HG02973 (cell line): ENCODE results near the gene TSSC4.

Source experiments
- ATAC-seq: cut with Tn5 transposase; IDR thresholded peaks from one replicate; pipeline ENCODE4 v1.9.1; 2021; ENCODE audit warnings: moderate library complexity; ENCODE audit not compliant: unreplicated experiment

TSSC4 gene

DNA sequence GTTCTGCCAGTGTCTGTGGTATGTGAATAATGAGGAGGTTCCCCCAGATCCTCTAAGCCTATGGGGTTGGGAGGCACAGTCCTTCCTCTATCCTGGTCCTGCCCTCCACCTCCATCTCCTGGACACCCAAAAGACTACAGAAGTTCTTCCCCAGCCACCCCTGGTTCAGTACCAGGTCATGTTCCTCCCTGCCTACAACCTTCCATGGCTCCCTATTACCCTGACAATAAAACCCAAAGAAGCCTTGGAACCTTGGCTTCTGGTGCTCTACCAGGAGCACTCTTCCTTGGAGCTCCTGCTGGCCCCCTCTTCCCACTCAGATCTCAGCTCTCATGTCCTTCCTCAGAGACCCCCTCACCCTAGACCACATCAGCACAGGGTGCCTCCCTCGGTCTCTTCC, 30.8 kb downstream of the TSSC4 start:
- ATAC-seq = no peak

GRCh38 chr11:2432171-2432621, 31.6 kb downstream of the TSSC4 start:
- no peak for ATAC-seq

DNA sequence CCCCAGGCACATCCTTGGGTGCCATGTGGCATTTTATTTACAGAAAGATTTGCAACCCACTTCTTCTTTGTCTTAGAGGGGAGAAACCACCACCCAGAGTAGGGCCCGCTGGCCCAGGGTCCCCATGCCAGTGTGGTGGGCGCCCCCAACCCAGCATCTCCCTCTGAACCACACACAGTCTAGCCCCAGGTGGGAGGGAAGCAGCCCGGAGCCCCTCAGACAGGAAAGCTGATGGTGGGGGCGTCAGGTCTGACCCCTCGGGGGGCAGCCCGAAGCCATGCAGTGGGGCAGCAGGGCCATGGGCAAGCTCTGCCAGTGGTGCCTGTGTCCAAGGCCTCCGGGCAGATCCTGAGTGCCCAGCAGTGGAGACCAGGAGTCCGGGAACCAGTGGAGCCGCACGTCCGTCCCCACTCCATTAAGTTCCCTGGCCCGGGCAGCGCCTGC, 32.1 kb downstream of the TSSC4 start:
- no peak for ATAC-seq

DNA sequence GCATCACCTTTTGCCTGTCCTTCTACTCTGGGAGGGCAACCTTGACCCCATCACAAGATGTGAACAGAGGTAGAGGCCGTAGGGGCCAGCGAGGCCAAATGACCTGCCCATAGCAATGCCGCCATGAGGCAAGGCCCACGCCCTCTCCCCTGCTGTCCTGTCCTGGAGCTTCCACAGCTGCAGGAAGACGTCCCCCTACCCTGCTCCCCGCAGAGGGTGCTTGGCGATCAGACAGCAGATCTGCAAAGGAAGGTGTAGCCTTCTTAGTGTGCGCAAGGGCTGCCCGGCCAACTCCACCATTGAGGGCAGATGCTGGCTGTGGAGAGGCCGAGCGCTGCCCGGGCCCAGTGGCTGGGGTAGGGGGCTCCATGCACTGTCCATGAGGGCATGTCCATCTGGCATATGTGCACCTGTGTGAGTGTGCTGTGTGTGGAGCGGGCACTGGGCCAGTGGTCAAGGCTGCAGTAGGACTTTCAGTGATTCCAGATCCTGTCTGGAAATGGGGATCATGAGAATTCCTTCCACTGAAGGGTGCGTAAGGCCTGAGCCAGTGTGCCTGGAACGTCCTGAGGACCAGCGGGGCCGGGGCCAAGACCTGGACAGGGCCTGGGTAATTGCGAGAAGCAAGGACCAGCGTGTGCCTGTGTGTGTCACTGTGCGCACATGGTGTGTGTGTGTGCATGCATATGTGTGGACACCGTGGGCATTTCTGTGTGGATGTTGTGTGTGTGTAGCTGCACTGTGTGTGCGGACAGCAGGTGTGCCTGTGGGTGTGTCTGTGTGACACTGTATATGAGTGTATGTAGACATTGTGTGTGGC, 32.8 kb downstream of the TSSC4 start:
- no peak for ATAC-seq

- ATAC-seq = no peak
Measured at GRCh38 chr11:2434008-2434407, 33.5 kb downstream of the TSSC4 start.

DNA sequence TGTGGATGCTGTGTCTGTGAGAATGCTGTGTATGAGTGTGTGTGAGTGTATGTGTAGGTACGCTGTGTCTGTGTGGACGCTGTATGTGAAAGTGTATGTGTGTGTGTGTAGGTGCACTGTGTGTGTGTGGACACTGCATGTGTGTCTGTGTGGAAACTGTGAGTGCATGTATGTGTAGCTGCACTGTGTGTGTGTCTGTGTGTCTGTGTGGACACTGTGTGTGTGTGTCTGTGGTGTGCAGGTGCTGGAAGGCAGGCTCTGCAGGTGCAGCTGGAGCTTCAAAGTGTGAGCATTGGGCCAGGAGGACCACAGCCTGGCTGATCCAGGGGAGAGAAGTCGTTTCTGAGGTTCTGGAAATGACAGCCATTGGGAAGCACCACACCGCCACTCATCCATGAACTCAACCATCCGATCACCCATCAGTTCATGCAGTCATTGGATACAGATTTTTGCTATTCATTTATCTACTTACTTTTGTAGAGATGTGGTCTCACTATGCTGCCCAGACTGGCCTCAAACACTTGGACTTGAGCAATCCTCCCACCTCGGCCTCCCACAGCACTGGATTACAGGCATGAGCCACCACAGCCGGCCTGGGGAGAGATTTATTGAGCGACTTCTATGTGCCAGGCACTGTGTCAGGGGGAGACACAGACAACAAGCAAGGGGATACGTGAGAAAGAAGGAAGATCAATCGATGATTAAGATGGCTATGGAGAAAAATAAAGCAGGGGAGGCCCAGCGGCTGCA, 34.1 kb downstream of the TSSC4 start:
- ATAC-seq = no peak

GRCh38 chr11:2435288-2436012, 34.9 kb downstream of the TSSC4 start:
- ATAC-seq = no peak

- no peak for ATAC-seq
Measured at GRCh38 chr11:2436013-2436520, 35.5 kb downstream of the TSSC4 start.

DNA sequence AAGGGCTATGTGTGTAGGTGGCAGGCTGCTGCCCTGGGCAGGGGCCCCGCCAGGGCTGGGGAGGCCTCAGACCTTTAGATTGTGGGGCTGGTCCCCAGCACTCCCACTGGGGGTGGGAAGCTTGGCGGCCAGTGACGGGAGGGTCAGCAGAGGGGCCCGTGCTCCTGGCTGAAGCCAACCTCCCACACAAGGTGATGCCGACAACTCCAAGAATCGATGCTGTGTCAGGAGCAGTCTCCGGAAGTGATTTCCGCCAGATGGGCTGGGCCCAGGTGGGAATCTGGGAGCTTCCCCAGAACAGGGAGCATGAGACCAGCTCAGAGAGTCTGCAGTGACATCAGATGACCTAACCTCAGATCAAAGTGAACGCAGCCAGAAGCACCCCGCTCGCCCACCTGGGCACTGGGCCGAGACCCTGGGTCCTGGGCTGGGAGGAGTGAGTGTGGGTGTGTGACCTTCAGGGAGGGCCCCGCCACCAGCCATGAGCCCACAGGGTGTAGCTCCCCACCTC, 36.0 kb downstream of the TSSC4 start:
- no peak for ATAC-seq

DNA sequence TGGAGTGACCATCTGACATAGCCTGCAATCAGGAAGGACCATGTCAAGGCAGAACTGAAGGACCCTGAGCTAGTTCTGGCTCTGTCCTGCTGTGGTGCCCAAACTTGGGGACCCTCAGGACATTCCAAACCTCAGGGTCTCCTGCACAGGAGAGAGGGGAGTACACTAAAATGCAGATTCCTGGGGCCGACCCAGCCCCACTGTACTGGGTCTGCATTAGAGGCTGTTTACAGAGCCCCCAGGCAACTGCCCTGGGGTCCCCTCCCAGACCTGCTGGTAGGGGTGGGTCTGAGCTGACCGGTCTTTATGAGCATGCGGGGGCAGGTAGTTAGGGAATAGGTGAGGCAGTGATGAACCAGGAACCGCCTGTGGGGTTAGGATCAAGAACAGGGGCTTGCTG, 37.0 kb downstream of the TSSC4 start:
- ATAC-seq = no peak

- no peak for ATAC-seq
Measured at GRCh38 chr11:2439820-2440219, 39.3 kb downstream of the TSSC4 start.

GRCh38 chr11:2440646-2441045, 40.1 kb downstream of the TSSC4 start:
- ATAC-seq = no peak

- ATAC-seq = no peak
Measured at GRCh38 chr11:2441171-2441570, 40.6 kb downstream of the TSSC4 start.

- no peak for ATAC-seq
Measured at GRCh38 chr11:2442589-2442988, 42.0 kb downstream of the TSSC4 start.

GRCh38 chr11:2443406-2443805, 42.9 kb downstream of the TSSC4 start:
- ATAC-seq = no peak

DNA sequence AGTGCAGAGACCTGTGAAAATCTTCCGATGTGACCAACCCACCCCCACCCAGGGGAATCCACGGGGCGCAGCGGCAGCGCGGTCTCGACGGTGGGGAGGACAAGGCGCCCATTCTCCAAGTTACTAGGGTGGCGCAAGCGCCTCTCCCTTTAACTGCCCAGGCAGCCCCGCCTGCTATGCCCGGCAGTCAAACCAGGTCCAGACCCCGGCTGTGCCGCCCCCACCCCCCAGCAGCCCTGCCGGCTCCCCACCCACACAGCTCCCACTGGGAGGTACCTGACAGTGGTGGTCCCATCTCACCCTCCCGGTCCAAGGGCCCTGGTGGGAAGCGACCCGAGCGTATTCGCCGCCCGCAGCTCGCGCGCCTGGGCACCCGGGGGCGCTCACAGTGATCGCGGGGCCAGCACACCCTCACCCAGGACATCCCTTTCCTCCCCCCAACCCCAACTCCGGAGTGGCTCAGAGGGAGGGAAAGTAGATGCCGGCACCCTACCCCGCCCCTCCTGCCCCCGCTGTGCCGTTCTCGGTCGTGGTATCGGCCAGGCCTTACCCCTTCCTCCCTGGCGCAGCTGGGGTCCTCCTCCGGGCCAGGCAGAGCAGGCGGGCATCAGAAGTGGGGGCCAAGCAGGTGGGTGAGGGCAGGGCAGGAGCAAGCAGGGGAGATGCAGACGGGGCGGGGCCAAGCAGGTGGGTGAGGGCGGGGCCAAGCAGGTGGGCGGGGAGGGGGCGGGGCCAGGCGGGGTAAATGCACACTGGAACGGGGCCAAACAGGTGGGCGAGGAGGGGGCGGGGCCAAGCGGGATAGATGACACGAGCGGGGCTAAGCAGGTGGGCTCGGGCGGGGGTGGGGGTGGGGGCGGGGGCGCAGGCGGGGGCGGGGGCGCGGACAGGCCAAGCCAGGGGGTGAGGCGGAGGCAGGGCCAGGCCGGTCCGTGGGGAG, 43.6 kb downstream of the TSSC4 start, which contains the start of gene TRPM5:
TSS of gene TRPM5 (minus strand) at position 634 of the 940 bp plus-strand sequence. CDS start 21,478 bp downstream, outside the sequence.
- ATAC-seq = no peak

- no peak for ATAC-seq
Measured at GRCh38 chr11:2444821-2445745, 44.5 kb downstream of the TSSC4 start, which contains the start of gene KCNQ1. KCNQ1 (plus strand) TSS chr11:2445008; CDS start chr11:2445099, 91 bp downstream.

DNA sequence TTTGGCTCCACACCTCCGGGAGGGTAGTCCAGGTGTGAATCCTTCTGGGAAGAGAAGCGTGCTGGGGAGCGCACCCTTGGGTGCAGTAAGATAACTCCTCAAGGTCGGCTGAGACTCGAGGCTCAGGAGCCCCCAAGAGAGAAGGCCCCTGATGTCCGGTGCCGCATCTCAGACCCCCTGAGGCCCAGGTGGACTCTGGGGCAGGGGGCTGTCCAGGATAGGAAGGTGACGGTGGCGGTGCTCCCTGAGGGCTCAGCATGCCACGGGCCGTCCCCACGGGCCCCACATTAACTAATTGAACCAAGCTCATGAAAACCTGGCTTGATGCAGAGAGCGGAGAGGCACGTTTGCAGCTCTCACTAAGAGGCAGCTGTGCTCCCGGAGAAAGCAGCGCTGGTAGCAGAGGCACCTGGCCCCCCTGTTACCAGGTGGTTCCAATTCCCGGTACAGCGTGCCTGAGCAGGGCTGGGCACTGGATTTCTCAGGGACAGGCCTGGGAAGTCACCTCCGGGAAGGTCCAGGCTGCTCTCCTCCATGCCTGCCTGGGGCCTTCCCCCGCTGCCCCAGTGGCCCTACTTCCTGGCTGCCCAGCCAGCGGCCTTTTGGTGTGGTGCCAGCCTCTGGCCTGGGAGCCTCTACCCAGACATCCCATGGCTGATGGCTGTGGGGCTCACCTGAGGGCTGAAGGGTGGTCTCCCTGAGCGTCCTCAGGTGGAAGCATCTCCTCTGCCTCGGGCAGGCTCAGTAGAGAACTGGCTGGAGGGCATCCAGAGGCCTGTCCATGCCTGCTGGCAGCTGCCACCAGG, 45.4 kb downstream of the TSSC4 start:
- ATAC-seq = no peak
